Psoas muscle (tissue), 8 donors: ENCODE measurements around the gene KDM5A. TPM values are rescaled to one million over a fixed set of nuclear protein-coding genes. Genes with fewer than 3 reads are reported as not detected.

ENCODE experiments used
- ATAC-seq, 4 donors: fragments of 200-7000 bp; cut with Tn5 transposase; one replicate each; pipeline ENCODE4 v1.9.1; 2020; ENCODE audit warnings: moderate library complexity in 3 of 4, mild to moderate bottlenecking in 2 of 4
- DNase-seq, 2 donors: peaks; one replicate each; pipeline ENCODE4 v3.0.0-alpha.2; 2020
- H3K27ac ChIP-seq: fragments of 200-600 bp; one replicate; pipeline ENCODE4 v1.8.0; 2022
- H3K27me3 ChIP-seq, 3 donors: fragments of 200-600 bp in 1 of 3; one replicate each; pipeline versions ENCODE4 v1.6.1 to v1.8.0; 2013 to 2022; ENCODE audit warnings: low read length in 2 of 3, mild to moderate bottlenecking in 2 of 3, moderate library complexity in 1 of 3; ENCODE audit not compliant: insufficient read depth in 3 of 3
- H3K36me3 ChIP-seq, 2 donors: fragments of 200-600 bp in 1 of 2; one replicate each; pipeline versions ENCODE4 v1.6.1 to v1.8.0; 2013 to 2022; ENCODE audit warnings: low read depth in 1 of 2, mild to moderate bottlenecking in 1 of 2, moderate library complexity in 1 of 2; ENCODE audit not compliant: insufficient read depth in 1 of 2
- H3K4me1 ChIP-seq: fragments of 200-600 bp; one replicate; pipeline ENCODE4 v1.8.0; 2022
- H3K4me3 ChIP-seq: fragments of 200-600 bp; one replicate; pipeline ENCODE4 v1.8.0; 2022; ENCODE audit warnings: mild to moderate bottlenecking
- H3K9me3 ChIP-seq: fragments of 200-600 bp; one replicate; pipeline ENCODE4 v1.8.0; 2022
- WGBS, 3 donors: extraction: QIAGEN DNeasy Blood & Tissue Kit; methylation state at CpG; one replicate each; pipeline versions ENCODE4 v1.1.6 to v1.1.7; 2013; 5-methylcytosine and 5-hydroxymethylcytosine counted together
- intact Hi-C, 2 donors: fragments of 100-400 bp; cut with DNase I; formaldehyde crosslinking; loops; one replicate each; pipeline versions ENCODE4 v1.11.0 to v1.14.2; 2022
- polyA plus RNA-seq, 3 donors: library from polyadenylated mRNA; stranded (reverse); fragments of 200-250 nt; gene quantifications; one replicate each; pipeline ENCODE4 v1.2.3, GENCODE V29; 2013
- total RNA-seq, 4 donors: library from RNA; stranded (reverse); fragmentation: NEBNext Ultra II Directional in 2 of 4; extraction: Animal tissue kit (Norgen Biotek cat#: 25700) in 2 of 4; gene quantifications; one replicate each; pipeline versions ENCODE4 v1.2.1 to v1.2.4, GENCODE V29; 2021 to 2023
- TF ChIP-seq, protein P1 (sequence below): fragments of 200-600 bp; IDR thresholded peaks from one replicate; pipeline ENCODE4 v1.8.0; 2022; ENCODE audit warnings: antibody characterized with exemption
- donor health status: healthy with polysubstance abuse.
- donor health status: DM: no; HTN: no; CAD: no; lungs with moderate emphysema.
- donor health status: Bipolar disorder and iron deficiency.
- donor health status: healthy.
- donor health status: DM: yes; HTN: yes; CAD: no.
- donor health status: DM: no; HTN: no; CAD: no.
- donor health status: DM: no; HTN: no; CAD: no.
- donor health status: DM: yes; HTN: yes; CAD: no.

KDM5A gene
- total and polyA plus RNA-seq, 7 donors = 4.0 to 49.5 (median 24.8) TPM

GRCh38 chr12:292186-292585 lies 96.9 kb downstream of the KDM5A start:
- TF ChIP-seq, protein P1, sequence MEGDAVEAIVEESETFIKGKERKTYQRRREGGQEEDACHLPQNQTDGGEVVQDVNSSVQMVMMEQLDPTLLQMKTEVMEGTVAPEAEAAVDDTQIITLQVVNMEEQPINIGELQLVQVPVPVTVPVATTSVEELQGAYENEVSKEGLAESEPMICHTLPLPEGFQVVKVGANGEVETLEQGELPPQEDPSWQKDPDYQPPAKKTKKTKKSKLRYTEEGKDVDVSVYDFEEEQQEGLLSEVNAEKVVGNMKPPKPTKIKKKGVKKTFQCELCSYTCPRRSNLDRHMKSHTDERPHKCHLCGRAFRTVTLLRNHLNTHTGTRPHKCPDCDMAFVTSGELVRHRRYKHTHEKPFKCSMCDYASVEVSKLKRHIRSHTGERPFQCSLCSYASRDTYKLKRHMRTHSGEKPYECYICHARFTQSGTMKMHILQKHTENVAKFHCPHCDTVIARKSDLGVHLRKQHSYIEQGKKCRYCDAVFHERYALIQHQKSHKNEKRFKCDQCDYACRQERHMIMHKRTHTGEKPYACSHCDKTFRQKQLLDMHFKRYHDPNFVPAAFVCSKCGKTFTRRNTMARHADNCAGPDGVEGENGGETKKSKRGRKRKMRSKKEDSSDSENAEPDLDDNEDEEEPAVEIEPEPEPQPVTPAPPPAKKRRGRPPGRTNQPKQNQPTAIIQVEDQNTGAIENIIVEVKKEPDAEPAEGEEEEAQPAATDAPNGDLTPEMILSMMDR = no peak
- Histone ChIP-seq H3K4me1 (no peaks in the 10 kb centered on the region), H3K27me3 (no peaks in the 10 kb centered on the region), H3K9me3 (no peaks in the 10 kb centered on the region), H3K36me3 (peaks cover 3 to 73% of the 10 kb centered on the region in 2 donors), H3K27ac (no peak overlapping the region), H3K4me3 (no peak overlapping the region)
- intact Hi-C loops = no loop called here
- DNase-seq (no peak), ATAC-seq (no peak)
- WGBS, 3 donors = 72 to 97% (median 78%) methylated on average over 1 of the region's 1 CpG

- TF ChIP-seq, protein P1 = no peak
- H3K4me3 ChIP-seq = no peak overlapping the region
- DNase-seq (no peak), ATAC-seq (no peak)
- H3K9me3 ChIP-seq = no peaks in the 10 kb centered on the region
- peaks cover 3 to 70% of the 10 kb centered on the region in 2 donors for H3K36me3 ChIP-seq
- H3K27me3 ChIP-seq = no peaks in the 10 kb centered on the region
- no peak overlapping the region for H3K27ac ChIP-seq
- H3K4me1 ChIP-seq = no peaks in the 10 kb centered on the region
- 83 to 89% (median 86%) methylated on average over 1 of the region's 1 CpG for WGBS, 3 donors
- intact Hi-C loops = no loop called here
Observed at GRCh38 chr12:291153-291723, 97.9 kb downstream of the KDM5A start.

DNA sequence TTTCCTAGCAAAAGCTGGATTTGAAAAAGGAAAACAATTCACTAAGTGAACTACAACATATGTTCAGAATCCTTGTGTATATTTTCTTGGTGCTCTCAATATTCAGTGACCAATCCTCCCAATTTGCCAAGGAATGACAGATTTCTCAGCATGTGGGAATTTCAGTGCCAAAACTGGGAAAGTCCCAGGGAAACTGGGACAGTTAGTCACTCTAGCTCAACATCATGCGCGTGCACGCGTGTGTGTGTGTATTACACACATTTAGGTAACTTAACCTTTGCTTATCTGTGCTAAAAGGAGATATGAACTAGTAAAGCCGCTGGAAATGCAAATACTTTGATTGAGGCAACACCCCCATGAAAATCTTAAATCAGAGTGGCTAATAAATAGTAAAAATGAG lies 100.4 kb downstream of the KDM5A start:
- 70 to 83% (median 76%) methylated on average over 5 of the region's 5 CpGs for WGBS, 3 donors
- Histone ChIP-seq H3K9me3 (no peaks in the 10 kb centered on the region), H3K36me3 (peaks cover 3 to 71% of the 10 kb centered on the region in 2 donors), H3K4me1 (no peaks in the 10 kb centered on the region), H3K27me3 (no peaks in the 10 kb centered on the region), H3K27ac (no peak overlapping the region), H3K4me3 (no peak overlapping the region)
- ATAC-seq = no peak
- intact Hi-C loops = no loop called here
- DNase-seq = peak in 1 of 2 donors; percentile 30
- TF ChIP-seq, protein P1 = no peak

GRCh38 chr12:286531-287300 lies 102.4 kb downstream of the KDM5A start:
- Histone ChIP-seq H3K9me3 (no peaks in the 10 kb centered on the region), H3K4me1 (no peaks in the 10 kb centered on the region), H3K27me3 (no peaks in the 10 kb centered on the region), H3K27ac (no peak overlapping the region), H3K4me3 (no peak overlapping the region), H3K36me3 (peaks cover 0 to 70% of the 10 kb centered on the region in 2 donors)
- ATAC-seq = no peak
- 93 to 98% (median 97%) methylated on average over 5 of the region's 5 CpGs for WGBS, 3 donors
- TF ChIP-seq, protein P1 = no peak
- intact Hi-C loops = no loop called here
- no peak for DNase-seq
